ENCODE measurements around the gene ZNF101.

- TF ChIP-seq, protein P1, sequence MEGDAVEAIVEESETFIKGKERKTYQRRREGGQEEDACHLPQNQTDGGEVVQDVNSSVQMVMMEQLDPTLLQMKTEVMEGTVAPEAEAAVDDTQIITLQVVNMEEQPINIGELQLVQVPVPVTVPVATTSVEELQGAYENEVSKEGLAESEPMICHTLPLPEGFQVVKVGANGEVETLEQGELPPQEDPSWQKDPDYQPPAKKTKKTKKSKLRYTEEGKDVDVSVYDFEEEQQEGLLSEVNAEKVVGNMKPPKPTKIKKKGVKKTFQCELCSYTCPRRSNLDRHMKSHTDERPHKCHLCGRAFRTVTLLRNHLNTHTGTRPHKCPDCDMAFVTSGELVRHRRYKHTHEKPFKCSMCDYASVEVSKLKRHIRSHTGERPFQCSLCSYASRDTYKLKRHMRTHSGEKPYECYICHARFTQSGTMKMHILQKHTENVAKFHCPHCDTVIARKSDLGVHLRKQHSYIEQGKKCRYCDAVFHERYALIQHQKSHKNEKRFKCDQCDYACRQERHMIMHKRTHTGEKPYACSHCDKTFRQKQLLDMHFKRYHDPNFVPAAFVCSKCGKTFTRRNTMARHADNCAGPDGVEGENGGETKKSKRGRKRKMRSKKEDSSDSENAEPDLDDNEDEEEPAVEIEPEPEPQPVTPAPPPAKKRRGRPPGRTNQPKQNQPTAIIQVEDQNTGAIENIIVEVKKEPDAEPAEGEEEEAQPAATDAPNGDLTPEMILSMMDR (IDR thresholded peaks at IDR 0.05): no peak
- TF ChIP-seq POLR2A (IDR thresholded peaks at IDR 0.05): no peak
Observed at GRCh38 chr19:19644054-19644388, 24.6 kb upstream of the ZNF101 start.

All from ovary (tissue), 3 donors.